Measurements from ENCODE around the gene PDLIM1. TPM values are rescaled to one million over a fixed set of nuclear protein-coding genes. Genes with fewer than 3 reads are reported as not detected.

PDLIM1 gene
- total and polyA plus RNA-seq, 2 of the 13 experiments (the other 11 are each of a cell fraction or from before 2014, with no cell fraction given), result 119 to 123 TPM

- H3K27me3 ChIP-seq (ENCODE audit: control insufficient read depth in 1 of 2, insufficient read depth in 2 of 2, low read length in 2 of 2), result no peaks in the 10 kb centered on the region
- H2AFZ ChIP-seq (ENCODE audit: low read length), result no peak overlapping the region
- peak; percentile 70 for ATAC-seq
- BruUV-seq (replicated peaks), result no TSS peak
- DNase-seq (ENCODE audit: low spot score), result peak; percentile 50
- no peak overlapping the region for H3K9ac ChIP-seq (ENCODE audit: insufficient read depth, low read depth, low read length)
- peak overlapping the region; percentile 44 for H3K4me2 ChIP-seq (ENCODE audit: low read depth, low read length)
- peaks cover 2 to 7% of the 10 kb centered on the region in 2 experiments; a peak in 3 of 5 replicates for H3K36me3 ChIP-seq (replicated peaks in 1 of 2; ENCODE audit: control insufficient read depth in 1 of 2, insufficient read depth in 2 of 2, low read length in 2 of 2)
- peaks cover 11% of the 10 kb centered on the region; the same call in 1 of the 2 replicates for H4K20me1 ChIP-seq (ENCODE audit: insufficient read depth, low read length)
- no peak for FAIRE-seq
- no peaks in the 10 kb centered on the region for H3K9me3 ChIP-seq (ENCODE audit: low read length)
- ChIA-PET CTCF (ENCODE audit: low intra/inter-chr PET ratio, low total read pairs) (no interaction called here), POLR2A (interaction anchor here (1.0 to 1.4 kb wide), 2 partner anchors 9 to 36 kb away, joined by 3 to 4 read pairs; no protein-coding TSS in a partner anchor)
- intact Hi-C loops (cut with micrococcal nuclease; ENCODE audit: unreplicated experiment), result no loop called here
- 55% methylated on average over 3 of the region's 3 CpGs for WGBS (ENCODE audit: low lambda C conversion rate)
- peaks cover 99% of the 10 kb centered on the region for H3K79me2 ChIP-seq (ENCODE audit: insufficient read depth, low read length)
- H3K4me3 ChIP-seq (replicated peaks in 1 of 3; ENCODE audit: insufficient read depth in 1 of 3, low read depth in 2 of 3, low read length in 3 of 3), result no peak overlapping the region
- peaks cover 100% of the 10 kb centered on the region for H3K4me1 ChIP-seq (ENCODE audit: insufficient read depth, low read length)
- in situ Hi-C loops (cut with HindIII; ENCODE audit: extremely low pct_ligation_motif_present, low pct_unique_long_range_greater_than_20kb), result no loop called here
- peak overlapping the region; percentile 68 for H3K27ac ChIP-seq (ENCODE audit: extremely low read length, insufficient read depth, low read length)
- TF ChIP-seq TEAD2 (CRISPR knock-in tag; IDR thresholded peaks at IDR 0.05) (no peak), ZNF775 (CRISPR knock-in tag; IDR thresholded peaks at IDR 0.05; ENCODE audit: borderline replicate concordance) (no peak), ONECUT2 (CRISPR knock-in tag; IDR thresholded peaks at IDR 0.05) (no peak), GATAD2A (CRISPR knock-in tag; IDR thresholded peaks at IDR 0.05) (0 out of 2 replicates have a peak, but pooled peaks have one; percentile 10), PRDM15 (CRISPR knock-in tag; IDR thresholded peaks at IDR 0.05) (no peak), RORA (CRISPR knock-in tag; IDR thresholded peaks at IDR 0.05) (no peak), ZNF644 (CRISPR knock-in tag; IDR thresholded peaks at IDR 0.05; ENCODE audit: low read depth) (0 out of 2 replicates have a peak, but pooled peaks have one; percentile 40), HOMEZ (CRISPR knock-in tag; IDR thresholded peaks at IDR 0.05; ENCODE audit: low read depth) (0 out of 2 replicates have a peak, but pooled peaks have one; percentile 30), FOXK1 (CRISPR knock-in tag; IDR thresholded peaks at IDR 0.05; ENCODE audit: borderline replicate concordance, low read depth) (no peak), HMGXB4 (CRISPR knock-in tag; IDR thresholded peaks at IDR 0.05; ENCODE audit: borderline replicate concordance in 1 of 2, low read depth in 1 of 2) (no peak), HNF1B (CRISPR knock-in tag; IDR thresholded peaks at IDR 0.05) (no peak), SRF (IDR thresholded peaks at IDR 0.05; ENCODE audit: low read depth, low read length) (no peak), ZNF770 (CRISPR knock-in tag; IDR thresholded peaks at IDR 0.05) (no peak), MAFF (IDR thresholded peaks at IDR 0.05; ENCODE audit: low read depth, low read length) (0 out of 2 replicates have a peak, but pooled peaks have one; percentile 11)
These were observed 8.7 kb downstream of the PDLIM1 start for GRCh38 chr10:95282107-95282506.
